HepG2 (cell line): ENCODE measurements around the gene RAB8A. TPM values are rescaled to one million over a fixed set of nuclear protein-coding genes. Genes with fewer than 3 reads are reported as not detected.

Experiments used
- E2F2 ChIP-seq: sonication (generic); formaldehyde crosslinking; IDR thresholded peaks from 2 replicates; pipeline ENCODE4 v1.4.0; 2020; ENCODE audit warnings: missing genetic modification reagents, borderline replicate concordance
- HDAC6 ChIP-seq: fragments of 200-600 bp; sonication (generic); IDR thresholded peaks from 2 replicates; pipeline ENCODE4 v1.7.0; 2017; ENCODE audit warnings: mild to moderate bottlenecking, antibody characterized with exemption, low read length, low read depth
- HES4 ChIP-seq: sonication (generic); formaldehyde crosslinking; IDR thresholded peaks from 2 replicates; pipeline ENCODE4 v1.9.0; 2021; ENCODE audit warnings: mild to moderate bottlenecking, missing genetic modification reagents, borderline replicate concordance
- HNF4G ChIP-seq, 2 experiments: sonication (generic) in 1 of 2; formaldehyde crosslinking in 1 of 2; IDR thresholded peaks; 2 replicates each; pipeline versions ENCODE4 v1.4.0 to v1.6.1; 2011 to 2020; ENCODE audit warnings: borderline replicate concordance in 2 of 2, low read depth in 2 of 2, mild to moderate bottlenecking in 2 of 2, low read length in 1 of 2, missing genetic modification reagents in 1 of 2, moderate library complexity in 1 of 2
- HNRNPH1 ChIP-seq: fragments of 200-400 bp; formaldehyde crosslinking; optimal IDR thresholded peaks from 2 replicates; pipeline ENCODE3; 2017; ENCODE audit warnings: mild to moderate bottlenecking, low read depth, low read length
- HOXA3 ChIP-seq: sonication (generic); formaldehyde crosslinking; IDR thresholded peaks from 2 replicates; pipeline ENCODE4 v1.5.0; 2020; ENCODE audit warnings: missing genetic modification reagents
- HOXA7 ChIP-seq: sonication (generic); formaldehyde crosslinking; IDR thresholded peaks from 2 replicates; pipeline ENCODE4 v1.8.1; 2022; ENCODE audit warnings: mild to moderate bottlenecking, missing genetic modification reagents, moderate library complexity
- HOXD1 ChIP-seq: sonication (generic); formaldehyde crosslinking; IDR thresholded peaks from 2 replicates; pipeline ENCODE4 v1.5.0; 2020; ENCODE audit warnings: missing genetic modification reagents
- KLF12 ChIP-seq: sonication (generic); formaldehyde crosslinking; IDR thresholded peaks from 2 replicates; pipeline ENCODE4 v1.4.0; 2020; ENCODE audit warnings: missing genetic modification reagents, borderline replicate concordance
- NFKBIZ ChIP-seq: IDR thresholded peaks from 2 replicates; pipeline ENCODE4 v1.6.1; 2018; ENCODE audit warnings: missing genetic modification reagents, missing compliant biosample characterization
- SMAD9 ChIP-seq: sonication (generic); formaldehyde crosslinking; IDR thresholded peaks from 2 replicates; pipeline ENCODE4 v1.5.1; 2020; ENCODE audit warnings: mild to moderate bottlenecking, missing genetic modification reagents
- SNRNP70 ChIP-seq: fragments of 200-400 bp; formaldehyde crosslinking; IDR thresholded peaks from 2 replicates; pipeline ENCODE4 v1.6.1; 2017; ENCODE audit warnings: mild to moderate bottlenecking, low read depth, low read length, moderate library complexity
- SP5 ChIP-seq: IDR thresholded peaks from 2 replicates; pipeline ENCODE4 v1.6.1; 2016; ENCODE audit warnings: low read depth, borderline replicate concordance
- ZBTB7A ChIP-seq: sonication (generic); formaldehyde crosslinking; IDR thresholded peaks from 2 replicates; pipeline ENCODE4 v1.8.0; 2022; ENCODE audit warnings: mild to moderate bottlenecking, missing genetic modification reagents
- ZFY ChIP-seq: sonication (generic); formaldehyde crosslinking; IDR thresholded peaks from 2 replicates; pipeline ENCODE4 v1.4.0; 2020; ENCODE audit warnings: missing genetic modification reagents
- ZNF335 ChIP-seq: sonication (generic); formaldehyde crosslinking; IDR thresholded peaks from 2 replicates; pipeline ENCODE4 v1.4.0; 2020; ENCODE audit warnings: missing genetic modification reagents
- ZNF549 ChIP-seq: sonication (generic); formaldehyde crosslinking; IDR thresholded peaks from 2 replicates; pipeline ENCODE4 v1.5.0; 2020; ENCODE audit warnings: missing genetic modification reagents
- ZNF850 ChIP-seq: sonication (generic); formaldehyde crosslinking; conservative IDR thresholded peaks from 2 replicates; pipeline ENCODE4 v1.9.0; 2021; ENCODE audit warnings: mild to moderate bottlenecking, missing genetic modification reagents
- polyA plus RNA-seq, 8 experiments: library from polyadenylated mRNA; depleted of rRNA in 3 of 8; stranded (reverse) in 7 of 8; unstranded in 1 of 8; fragments of >200 nt; fragmentation: Illumina TruSeq in 4 of 8; extraction: Trizol in 4 of 8; gene quantifications; 2 replicates each; pipeline versions ENCODE4 v1.2.1 to v1.2.3, GENCODE V29; 2011 to 2016; ENCODE audit warnings: low read depth in 4 of 8, missing spikeins in 1 of 8, mixed read lengths in 1 of 8; ENCODE audit not compliant: insufficient read depth in 1 of 8
- total RNA-seq, 5 experiments: library from RNA; depleted of rRNA; stranded (reverse); fragments of >200 nt; fragmentation: Illumina TruSeq; extraction: Trizol; gene quantifications; 2 replicates each; pipeline ENCODE4 v1.2.3, GENCODE V29; 2016; ENCODE audit warnings: low read depth in 1 of 5
- TF ChIP-seq, protein P1 (sequence below): sonication (generic); formaldehyde crosslinking; IDR thresholded peaks from 2 replicates; pipeline ENCODE4 v1.4.0; 2020; ENCODE audit warnings: missing genetic modification reagents, borderline replicate concordance
- TF ChIP-seq, protein P2 (sequence below): sonication (generic); formaldehyde crosslinking; IDR thresholded peaks from 2 replicates; pipeline ENCODE4 v1.5.0; 2020; ENCODE audit warnings: missing genetic modification reagents
- TF ChIP-seq, protein P3 (sequence below): sonication (generic); formaldehyde crosslinking; IDR thresholded peaks from 2 replicates; pipeline ENCODE4 v1.4.0; 2020; ENCODE audit warnings: missing genetic modification reagents

Gene RAB8A
- total and polyA plus RNA-seq, 2 of the 13 experiments (the other 11 are each of a cell fraction or from before 2014, with no cell fraction given) = 36.7 to 45.0 TPM

- TF ChIP-seq, protein P1, sequence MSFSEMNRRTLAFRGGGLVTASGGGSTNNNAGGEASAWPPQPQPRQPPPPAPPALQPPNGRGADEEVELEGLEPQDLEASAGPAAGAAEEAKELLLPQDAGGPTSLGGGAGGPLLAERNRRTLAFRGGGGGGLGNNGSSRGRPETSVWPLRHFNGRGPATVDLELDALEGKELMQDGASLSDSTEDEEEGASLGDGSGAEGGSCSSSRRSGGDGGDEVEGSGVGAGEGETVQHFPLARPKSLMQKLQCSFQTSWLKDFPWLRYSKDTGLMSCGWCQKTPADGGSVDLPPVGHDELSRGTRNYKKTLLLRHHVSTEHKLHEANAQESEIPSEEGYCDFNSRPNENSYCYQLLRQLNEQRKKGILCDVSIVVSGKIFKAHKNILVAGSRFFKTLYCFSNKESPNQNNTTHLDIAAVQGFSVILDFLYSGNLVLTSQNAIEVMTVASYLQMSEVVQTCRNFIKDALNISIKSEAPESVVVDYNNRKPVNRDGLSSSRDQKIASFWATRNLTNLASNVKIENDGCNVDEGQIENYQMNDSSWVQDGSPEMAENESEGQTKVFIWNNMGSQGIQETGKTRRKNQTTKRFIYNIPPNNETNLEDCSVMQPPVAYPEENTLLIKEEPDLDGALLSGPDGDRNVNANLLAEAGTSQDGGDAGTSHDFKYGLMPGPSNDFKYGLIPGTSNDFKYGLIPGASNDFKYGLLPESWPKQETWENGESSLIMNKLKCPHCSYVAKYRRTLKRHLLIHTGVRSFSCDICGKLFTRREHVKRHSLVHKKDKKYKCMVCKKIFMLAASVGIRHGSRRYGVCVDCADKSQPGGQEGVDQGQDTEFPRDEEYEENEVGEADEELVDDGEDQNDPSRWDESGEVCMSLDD (CRISPR knock-in tag) = no peak
- TF ChIP-seq E2F2 = peak; percentile 70; the same call in 1 of the 2 replicates
- no peak for TF ChIP-seq HNRNPH1
- TF ChIP-seq, protein P2, sequence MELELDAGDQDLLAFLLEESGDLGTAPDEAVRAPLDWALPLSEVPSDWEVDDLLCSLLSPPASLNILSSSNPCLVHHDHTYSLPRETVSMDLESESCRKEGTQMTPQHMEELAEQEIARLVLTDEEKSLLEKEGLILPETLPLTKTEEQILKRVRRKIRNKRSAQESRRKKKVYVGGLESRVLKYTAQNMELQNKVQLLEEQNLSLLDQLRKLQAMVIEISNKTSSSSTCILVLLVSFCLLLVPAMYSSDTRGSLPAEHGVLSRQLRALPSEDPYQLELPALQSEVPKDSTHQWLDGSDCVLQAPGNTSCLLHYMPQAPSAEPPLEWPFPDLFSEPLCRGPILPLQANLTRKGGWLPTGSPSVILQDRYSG (CRISPR knock-in tag) = no peak
- TF ChIP-seq HES4 (CRISPR knock-in tag) = peak; percentile 78; the same call in 1 of the 2 replicates
- TF ChIP-seq ZNF335 = no peak
- TF ChIP-seq ZFY (CRISPR knock-in tag) = peak; percentile 83
- TF ChIP-seq NFKBIZ = no peak
- TF ChIP-seq HOXA7 (CRISPR knock-in tag) = no peak
- no peak for TF ChIP-seq HDAC6
- TF ChIP-seq ZBTB7A (CRISPR knock-in tag) = no peak
- TF ChIP-seq, protein P3, sequence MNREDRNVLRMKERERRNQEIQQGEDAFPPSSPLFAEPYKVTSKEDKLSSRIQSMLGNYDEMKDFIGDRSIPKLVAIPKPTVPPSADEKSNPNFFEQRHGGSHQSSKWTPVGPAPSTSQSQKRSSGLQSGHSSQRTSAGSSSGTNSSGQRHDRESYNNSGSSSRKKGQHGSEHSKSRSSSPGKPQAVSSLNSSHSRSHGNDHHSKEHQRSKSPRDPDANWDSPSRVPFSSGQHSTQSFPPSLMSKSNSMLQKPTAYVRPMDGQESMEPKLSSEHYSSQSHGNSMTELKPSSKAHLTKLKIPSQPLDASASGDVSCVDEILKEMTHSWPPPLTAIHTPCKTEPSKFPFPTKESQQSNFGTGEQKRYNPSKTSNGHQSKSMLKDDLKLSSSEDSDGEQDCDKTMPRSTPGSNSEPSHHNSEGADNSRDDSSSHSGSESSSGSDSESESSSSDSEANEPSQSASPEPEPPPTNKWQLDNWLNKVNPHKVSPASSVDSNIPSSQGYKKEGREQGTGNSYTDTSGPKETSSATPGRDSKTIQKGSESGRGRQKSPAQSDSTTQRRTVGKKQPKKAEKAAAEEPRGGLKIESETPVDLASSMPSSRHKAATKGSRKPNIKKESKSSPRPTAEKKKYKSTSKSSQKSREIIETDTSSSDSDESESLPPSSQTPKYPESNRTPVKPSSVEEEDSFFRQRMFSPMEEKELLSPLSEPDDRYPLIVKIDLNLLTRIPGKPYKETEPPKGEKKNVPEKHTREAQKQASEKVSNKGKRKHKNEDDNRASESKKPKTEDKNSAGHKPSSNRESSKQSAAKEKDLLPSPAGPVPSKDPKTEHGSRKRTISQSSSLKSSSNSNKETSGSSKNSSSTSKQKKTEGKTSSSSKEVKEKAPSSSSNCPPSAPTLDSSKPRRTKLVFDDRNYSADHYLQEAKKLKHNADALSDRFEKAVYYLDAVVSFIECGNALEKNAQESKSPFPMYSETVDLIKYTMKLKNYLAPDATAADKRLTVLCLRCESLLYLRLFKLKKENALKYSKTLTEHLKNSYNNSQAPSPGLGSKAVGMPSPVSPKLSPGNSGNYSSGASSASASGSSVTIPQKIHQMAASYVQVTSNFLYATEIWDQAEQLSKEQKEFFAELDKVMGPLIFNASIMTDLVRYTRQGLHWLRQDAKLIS (CRISPR knock-in tag) = no peak
- TF ChIP-seq SP5 (CRISPR knock-in tag) = peak; percentile 89
- no peak for TF ChIP-seq ZNF549 (CRISPR knock-in tag)
- TF ChIP-seq KLF12 (CRISPR knock-in tag) = no peak
- no peak; the same call in 1 of the 2 replicates for TF ChIP-seq SMAD9 (CRISPR knock-in tag)
- TF ChIP-seq SNRNP70 = no peak
- no peak for TF ChIP-seq HNF4G (IDR thresholded peaks at IDR 0.05; ENCODE audit: borderline replicate concordance, low read depth, low read length)
- TF ChIP-seq HNF4G (CRISPR knock-in tag; IDR thresholded peaks at IDR 0.05; ENCODE audit: borderline replicate concordance, low read depth) = no peak; the same call in 1 of the 2 replicates
- peak; percentile 83 for TF ChIP-seq HOXA3 (CRISPR knock-in tag)
- TF ChIP-seq ZNF850 = no peak
- TF ChIP-seq HOXD1 (CRISPR knock-in tag) = peak; percentile 75; the same call in 1 of the 2 replicates
These were observed at the start of gene RAB8A (continued) for GRCh38 chr19:16111160-16111908.
